WERI-Rb-1 (cell line): ENCODE data around the gene UHRF1.

Source experiments
- DNase-seq: peaks from one replicate; pipeline ENCODE4 v3.0.0-alpha.2; 2020
- H3K27ac ChIP-seq: fragments of 250-450 bp; sonication (Bioruptor Pico); 2 replicates; pipeline ENCODE4 v1.5.1; 2020; ENCODE audit warnings: mild to moderate bottlenecking, moderate library complexity
- H3K27me3 ChIP-seq: fragments of 250-450 bp; sonication (Bioruptor Pico); 2 replicates; pipeline ENCODE4 v1.5.1; 2021; ENCODE audit warnings: mild to moderate bottlenecking, low read depth, moderate library complexity; ENCODE audit not compliant: insufficient read depth, severe bottlenecking
- H3K36me3 ChIP-seq: fragments of 250-450 bp; sonication (Bioruptor Pico); 2 replicates; pipeline ENCODE4 v1.5.1; 2020; ENCODE audit warnings: mild to moderate bottlenecking, moderate library complexity
- H3K4me3 ChIP-seq: 2 replicates; pipeline ENCODE4 v1.5.1; 2011; ENCODE audit warnings: low read depth, mild to moderate bottlenecking, control low read depth, low read length
- H3K9me3 ChIP-seq: fragments of 250-450 bp; sonication (Bioruptor Pico); 2 replicates; pipeline ENCODE4 v1.5.1; 2021; ENCODE audit warnings: mild to moderate bottlenecking, moderate library complexity; ENCODE audit not compliant: severe bottlenecking
- TF ChIP-seq, protein P1 (sequence below): IDR thresholded peaks from 2 replicates; pipeline ENCODE4 v1.5.1; 2011; ENCODE audit warnings: low read depth, mild to moderate bottlenecking, control low read depth, inconsistent platforms, low read length

Gene UHRF1

GRCh38 chr19:4976401-4977298 is 67.3 kb downstream of the UHRF1 start:
- Histone ChIP-seq H3K4me3 (no peak overlapping the region), H3K9me3 (no peaks in the 10 kb centered on the region), H3K27ac (no peak overlapping the region), H3K27me3 (no peaks in the 10 kb centered on the region), H3K36me3 (peaks cover 17% of the 10 kb centered on the region)
- TF ChIP-seq, protein P1, sequence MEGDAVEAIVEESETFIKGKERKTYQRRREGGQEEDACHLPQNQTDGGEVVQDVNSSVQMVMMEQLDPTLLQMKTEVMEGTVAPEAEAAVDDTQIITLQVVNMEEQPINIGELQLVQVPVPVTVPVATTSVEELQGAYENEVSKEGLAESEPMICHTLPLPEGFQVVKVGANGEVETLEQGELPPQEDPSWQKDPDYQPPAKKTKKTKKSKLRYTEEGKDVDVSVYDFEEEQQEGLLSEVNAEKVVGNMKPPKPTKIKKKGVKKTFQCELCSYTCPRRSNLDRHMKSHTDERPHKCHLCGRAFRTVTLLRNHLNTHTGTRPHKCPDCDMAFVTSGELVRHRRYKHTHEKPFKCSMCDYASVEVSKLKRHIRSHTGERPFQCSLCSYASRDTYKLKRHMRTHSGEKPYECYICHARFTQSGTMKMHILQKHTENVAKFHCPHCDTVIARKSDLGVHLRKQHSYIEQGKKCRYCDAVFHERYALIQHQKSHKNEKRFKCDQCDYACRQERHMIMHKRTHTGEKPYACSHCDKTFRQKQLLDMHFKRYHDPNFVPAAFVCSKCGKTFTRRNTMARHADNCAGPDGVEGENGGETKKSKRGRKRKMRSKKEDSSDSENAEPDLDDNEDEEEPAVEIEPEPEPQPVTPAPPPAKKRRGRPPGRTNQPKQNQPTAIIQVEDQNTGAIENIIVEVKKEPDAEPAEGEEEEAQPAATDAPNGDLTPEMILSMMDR: peak; percentile 45
- no peak for DNase-seq

DNA sequence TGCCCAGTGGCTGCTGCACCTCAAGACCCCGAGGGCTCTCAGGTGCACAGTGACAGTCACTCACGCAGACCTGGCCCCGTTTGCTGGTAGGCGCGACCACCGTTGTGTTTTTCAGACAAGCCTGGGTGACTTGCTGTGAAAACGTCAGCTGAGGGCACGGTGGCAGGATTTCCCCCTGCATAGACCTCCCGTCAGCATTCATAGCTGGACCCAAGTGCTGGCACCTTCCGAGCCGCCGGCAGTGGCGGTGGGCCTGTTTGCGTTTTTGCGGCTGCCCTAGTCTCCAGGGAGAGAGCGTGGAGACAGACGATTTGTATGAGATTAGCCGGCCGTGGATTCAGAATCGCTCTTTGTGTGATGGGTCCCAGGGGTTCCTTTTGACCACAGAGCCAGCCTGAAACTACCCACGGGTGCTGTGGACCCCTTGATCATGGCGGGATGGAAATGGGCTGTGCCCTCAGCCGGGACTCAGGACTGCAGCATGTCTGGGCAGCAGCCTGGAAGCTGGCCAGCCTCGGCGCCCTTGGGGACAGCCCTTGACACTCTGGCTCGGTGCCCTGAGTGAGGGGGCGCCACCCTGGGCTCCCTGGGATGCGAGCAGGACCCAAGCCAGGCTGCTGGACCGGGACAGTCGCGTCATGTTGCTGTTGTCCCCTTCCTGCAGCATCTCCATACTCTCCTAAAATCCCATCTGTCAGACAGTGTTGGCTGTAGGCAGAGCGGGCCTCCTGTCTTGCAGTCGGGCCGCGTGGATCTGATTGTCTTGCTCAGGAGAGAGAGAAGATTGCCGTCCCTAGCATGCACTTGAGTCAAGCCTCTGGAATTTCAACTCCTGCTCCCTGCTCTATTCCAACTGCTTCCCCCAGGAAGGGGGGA is 68.2 kb downstream of the UHRF1 start:
- H3K27ac ChIP-seq: no peak overlapping the region
- DNase-seq: no peak
- TF ChIP-seq, protein P1: no peak

GRCh38 chr19:4979211-4979807 is 70.0 kb downstream of the UHRF1 start:
- H3K36me3 ChIP-seq: peaks cover 23% of the 10 kb centered on the region
- no peak overlapping the region for H3K27ac ChIP-seq
- H3K9me3 ChIP-seq: no peaks in the 10 kb centered on the region
- no peak for DNase-seq
- H3K27me3 ChIP-seq: no peaks in the 10 kb centered on the region
- TF ChIP-seq, protein P1: no peak
- H3K4me3 ChIP-seq: no peak overlapping the region

More for the DNA sequence above, 68.2 kb downstream of the UHRF1 start:
- Histone ChIP-seq H3K4me3 (no peak overlapping the region), H3K9me3 (no peaks in the 10 kb centered on the region), H3K36me3 (peaks cover 17% of the 10 kb centered on the region), H3K27me3 (no peaks in the 10 kb centered on the region)

GRCh38 chr19:4980067-4980466 is 70.8 kb downstream of the UHRF1 start:
- no peaks in the 10 kb centered on the region for H3K27me3 ChIP-seq
- DNase-seq: no peak
- H3K4me3 ChIP-seq: no peak overlapping the region
- H3K27ac ChIP-seq: no peak overlapping the region
- H3K9me3 ChIP-seq: no peaks in the 10 kb centered on the region
- peaks cover 23% of the 10 kb centered on the region for H3K36me3 ChIP-seq
- TF ChIP-seq, protein P1: no peak

GRCh38 chr19:4980838-4981680 is 71.8 kb downstream of the UHRF1 start:
- DNase-seq: no peak
- Histone ChIP-seq H3K27ac (no peak overlapping the region), H3K9me3 (no peaks in the 10 kb centered on the region), H3K36me3 (peaks cover 23% of the 10 kb centered on the region), H3K4me3 (no peak overlapping the region), H3K27me3 (no peaks in the 10 kb centered on the region)
- TF ChIP-seq, protein P1: no peak
